C4-2B (cell line): ENCODE results near the gene OLFML3.
"Not testable (repeated sequence)": the region's sequence is repeated elsewhere in the genome, so short reads cannot be mapped to it uniquely, and the experiment has no call there.

Experiments used
- H3K27ac ChIP-seq: fragments of 450-650 bp; 2 replicates; pipeline ENCODE4 v1.5.1; 2017
- CTCF ChIP-seq: fragments of 450-650 bp; conservative IDR thresholded peaks from 2 replicates; pipeline ENCODE4 v1.5.1; 2017; ENCODE audit warnings: mild to moderate bottlenecking
- ZFX ChIP-seq: fragments of 450-650 bp; IDR thresholded peaks from 2 replicates; pipeline ENCODE4 v1.6.1; 2017

OLFML3 gene

DNA sequence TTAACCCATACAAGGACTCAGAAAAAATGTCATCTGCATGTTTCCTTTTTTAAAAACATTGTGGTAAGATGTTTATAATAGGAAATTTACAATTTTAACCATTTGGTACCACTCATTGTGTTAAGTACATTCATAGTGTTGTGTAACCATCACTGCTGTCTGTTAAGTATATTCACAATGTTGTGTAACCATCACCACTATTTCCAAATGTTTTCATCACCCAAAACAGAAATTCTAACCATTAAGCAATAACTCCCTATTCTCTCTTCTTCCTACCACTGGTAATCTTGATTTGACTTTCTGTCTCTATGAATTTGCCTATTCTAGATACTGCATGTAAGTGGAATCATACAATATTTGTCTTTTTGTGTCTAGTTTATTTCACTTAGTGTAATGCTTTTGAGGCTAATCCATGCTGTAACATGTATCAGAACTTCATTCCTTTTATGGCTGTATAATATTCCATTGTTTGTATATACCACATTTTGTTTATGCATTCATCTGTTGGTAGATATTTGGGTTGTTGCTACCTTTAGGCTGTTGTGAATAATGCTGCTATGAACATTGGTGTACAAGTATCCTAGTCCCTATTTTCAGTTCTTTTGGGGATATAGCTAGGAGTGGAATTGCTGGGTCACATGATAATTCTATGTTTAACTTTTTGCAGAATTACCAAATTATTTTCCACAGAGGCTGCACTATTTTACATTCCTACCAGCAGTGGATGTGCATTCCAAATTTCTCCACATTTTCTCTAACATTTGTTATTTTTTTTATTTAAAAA is 36.1 kb upstream of the OLFML3 start:
- no peak for TF ChIP-seq CTCF
- H3K27ac ChIP-seq: no peak overlapping the region

DNA sequence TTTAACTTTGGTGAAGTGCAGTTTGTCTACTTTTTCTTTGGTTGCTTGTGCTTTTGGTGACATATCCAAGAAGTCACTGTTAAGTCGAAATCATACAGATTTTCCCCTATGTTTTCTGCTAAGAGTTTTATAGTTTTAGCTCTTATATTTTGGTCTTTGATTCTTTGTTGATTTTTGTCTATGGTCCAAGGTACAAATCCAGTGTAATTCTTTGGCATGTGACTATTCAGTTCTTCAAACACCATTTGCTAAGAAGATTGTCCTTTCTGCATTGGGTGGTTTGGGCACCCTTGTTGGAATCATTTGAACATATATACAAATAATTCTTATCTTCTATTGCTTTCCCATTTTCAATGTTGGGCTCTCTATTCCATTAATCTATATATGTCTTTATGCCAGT is 33.9 kb upstream of the OLFML3 start:
- no peak overlapping the region for H3K27ac ChIP-seq
- TF ChIP-seq CTCF: no peak
- TF ChIP-seq ZFX: no peak

DNA sequence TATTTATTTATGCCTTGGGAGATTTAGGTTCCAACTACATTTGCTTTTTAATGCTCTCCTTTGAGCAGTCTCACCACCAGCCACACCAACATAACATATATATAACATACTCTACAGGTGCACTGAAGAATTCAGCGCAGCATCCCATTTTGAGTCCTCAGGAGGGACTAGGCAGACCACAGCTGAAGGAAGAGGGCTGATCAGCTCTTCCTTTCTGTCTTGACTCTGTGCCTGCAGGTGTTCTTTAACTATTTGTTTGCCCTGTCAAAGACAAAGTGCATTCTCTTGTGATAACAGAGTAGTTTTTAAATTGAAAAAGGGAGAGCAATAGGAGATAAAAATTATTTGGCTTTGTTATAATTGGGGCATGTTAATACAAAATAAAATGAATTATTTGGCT is 33.2 kb upstream of the OLFML3 start:
- TF ChIP-seq ZFX (no peak), CTCF (no peak)
- no peak overlapping the region for H3K27ac ChIP-seq

- no peak for TF ChIP-seq CTCF
- TF ChIP-seq ZFX: no peak
- no peak overlapping the region for H3K27ac ChIP-seq
Measured at GRCh38 chr1:113946678-113947387, 32.4 kb upstream of the OLFML3 start.

DNA sequence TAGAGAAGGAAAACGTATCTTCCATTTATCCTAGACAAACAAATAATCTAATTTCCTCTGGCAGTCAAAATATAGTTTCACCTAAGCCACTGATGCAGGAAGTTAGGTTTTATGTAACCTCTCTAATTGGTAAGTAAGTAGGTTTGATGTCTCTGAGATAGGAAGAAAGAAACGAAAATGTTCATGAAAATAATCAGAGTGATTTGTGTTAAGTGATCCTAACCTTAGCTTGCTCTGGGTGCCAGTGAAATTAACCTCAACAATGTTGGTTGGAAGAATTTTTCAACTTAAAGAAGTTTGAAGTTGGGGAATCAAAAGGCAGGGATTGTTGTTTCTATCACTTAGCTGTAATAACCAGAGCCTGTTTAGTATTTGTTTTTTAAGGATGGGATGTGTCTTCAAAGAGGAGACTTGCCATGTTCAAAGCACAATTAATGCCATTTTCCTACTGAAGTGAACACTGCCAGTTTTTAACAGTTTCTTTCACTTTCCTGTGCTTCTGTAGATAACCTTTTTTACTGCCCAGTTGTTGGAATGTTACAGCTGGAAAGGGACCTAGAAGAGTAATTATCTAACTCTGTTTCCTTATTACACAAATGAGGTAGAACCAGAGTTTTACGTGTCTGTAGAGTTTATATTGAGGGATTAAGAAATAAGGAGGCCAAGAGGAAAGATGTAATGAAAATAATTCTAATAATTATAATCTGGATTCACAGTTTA is 31.7 kb upstream of the OLFML3 start:
- no peak overlapping the region for H3K27ac ChIP-seq
- TF ChIP-seq ZFX (no peak), CTCF (no peak)

DNA sequence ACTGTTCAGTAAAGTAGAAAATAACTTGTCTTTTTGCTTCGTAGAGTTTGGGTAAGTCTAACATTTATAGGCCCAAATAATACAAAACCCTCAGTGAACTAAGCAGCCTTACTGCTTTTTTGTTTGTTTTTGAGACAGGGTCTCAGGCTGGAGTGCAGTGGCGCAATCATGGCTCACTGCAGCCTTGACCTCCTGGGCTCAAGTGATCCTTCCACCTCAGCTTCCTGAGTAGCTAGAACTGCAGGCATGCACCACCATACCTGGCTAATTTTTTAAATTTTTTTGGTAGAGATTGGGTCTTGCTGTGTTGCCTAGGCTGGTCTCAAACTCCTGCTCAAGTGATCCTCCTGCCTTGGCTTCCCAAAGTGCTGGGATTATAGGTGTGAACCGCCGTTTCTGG is 31.1 kb upstream of the OLFML3 start:
- not testable (repeated sequence) for H3K27ac ChIP-seq

DNA sequence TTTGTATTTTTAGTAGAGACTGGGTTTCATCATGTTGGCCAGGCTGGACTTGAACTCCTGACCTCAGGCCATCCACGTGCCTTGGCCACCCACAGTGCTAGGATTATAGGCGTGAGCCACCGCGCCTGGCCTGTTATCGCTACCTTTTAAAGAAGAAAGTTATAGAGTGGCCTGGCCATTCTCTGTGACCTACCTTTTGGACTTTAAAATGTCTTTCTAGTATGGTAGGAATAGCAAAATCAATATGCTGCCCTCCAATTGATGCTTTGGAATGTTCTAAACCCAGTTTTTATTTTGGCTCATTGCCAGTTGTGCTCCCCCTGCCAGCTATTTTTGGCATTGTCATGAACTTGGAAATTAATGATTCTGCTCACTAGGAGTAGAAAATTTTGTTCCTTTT is 30.3 kb upstream of the OLFML3 start:
- H3K27ac ChIP-seq: no peak overlapping the region

More for the DNA sequence above, 30.3 kb upstream of the OLFML3 start:
- peak; percentile 39 for TF ChIP-seq CTCF
- no peak for TF ChIP-seq ZFX
